ENCODE data around the gene KCNH8.

Gene KCNH8

DNA sequence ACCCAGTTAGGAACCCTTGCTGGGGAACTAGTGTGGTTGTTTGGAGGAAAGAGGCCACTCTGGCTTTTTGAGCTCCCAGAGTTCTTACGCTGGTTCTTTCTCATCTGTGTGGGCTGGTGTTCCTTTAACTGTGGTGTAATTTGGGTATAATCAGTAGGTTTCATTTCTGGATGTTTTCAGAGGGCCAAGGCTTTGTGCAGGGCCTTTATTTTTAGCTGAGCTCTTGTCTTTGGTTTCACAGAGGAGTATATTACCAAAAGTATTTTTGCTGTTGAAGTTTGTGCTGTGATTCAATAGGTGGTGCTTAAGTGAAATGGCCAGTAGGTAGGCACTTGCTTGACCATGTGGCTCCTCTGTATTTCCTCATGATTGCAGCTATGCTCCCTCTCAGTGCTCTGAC lies 357.9 kb downstream of the KCNH8 start:
- ChIA-PET CTCF (interaction anchor here (0.8 to 1.1 kb wide), 5 partner anchors 10 to 360 kb away, joined by 3 to 4 read pairs (median 3); no protein-coding TSS in a partner anchor), POLR2A (no interaction called here)
- TF ChIP-seq, protein P1, sequence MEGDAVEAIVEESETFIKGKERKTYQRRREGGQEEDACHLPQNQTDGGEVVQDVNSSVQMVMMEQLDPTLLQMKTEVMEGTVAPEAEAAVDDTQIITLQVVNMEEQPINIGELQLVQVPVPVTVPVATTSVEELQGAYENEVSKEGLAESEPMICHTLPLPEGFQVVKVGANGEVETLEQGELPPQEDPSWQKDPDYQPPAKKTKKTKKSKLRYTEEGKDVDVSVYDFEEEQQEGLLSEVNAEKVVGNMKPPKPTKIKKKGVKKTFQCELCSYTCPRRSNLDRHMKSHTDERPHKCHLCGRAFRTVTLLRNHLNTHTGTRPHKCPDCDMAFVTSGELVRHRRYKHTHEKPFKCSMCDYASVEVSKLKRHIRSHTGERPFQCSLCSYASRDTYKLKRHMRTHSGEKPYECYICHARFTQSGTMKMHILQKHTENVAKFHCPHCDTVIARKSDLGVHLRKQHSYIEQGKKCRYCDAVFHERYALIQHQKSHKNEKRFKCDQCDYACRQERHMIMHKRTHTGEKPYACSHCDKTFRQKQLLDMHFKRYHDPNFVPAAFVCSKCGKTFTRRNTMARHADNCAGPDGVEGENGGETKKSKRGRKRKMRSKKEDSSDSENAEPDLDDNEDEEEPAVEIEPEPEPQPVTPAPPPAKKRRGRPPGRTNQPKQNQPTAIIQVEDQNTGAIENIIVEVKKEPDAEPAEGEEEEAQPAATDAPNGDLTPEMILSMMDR (IDR thresholded peaks at IDR 0.05; ENCODE audit: control extremely low read depth, extremely low read depth, low read depth, missing control alignments), result no peak
- DNase-seq (ENCODE audit: extremely low spot score), result no peak

DNA sequence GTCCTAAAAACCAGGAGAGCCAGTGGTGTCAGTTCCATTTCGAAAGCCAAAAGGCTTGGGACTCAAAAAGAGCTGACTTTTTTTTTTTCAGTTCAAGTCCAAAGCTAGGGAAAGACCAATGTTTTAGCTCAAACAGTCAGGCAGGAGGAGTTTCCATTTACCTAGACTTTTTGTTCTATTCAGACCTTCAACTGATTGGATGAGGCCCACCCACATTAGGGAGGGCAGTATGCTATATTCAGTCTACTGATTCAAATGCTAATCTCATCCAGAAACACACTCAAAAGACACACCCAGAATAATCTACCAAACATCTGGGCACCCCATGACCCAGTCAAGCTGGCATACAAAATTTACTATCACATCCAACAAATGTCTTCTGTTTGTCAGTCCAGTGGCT lies 374.0 kb downstream of the KCNH8 start:
- TF ChIP-seq, protein P1 (IDR thresholded peaks at IDR 0.05; ENCODE audit: control extremely low read depth, extremely low read depth, low read depth, missing control alignments), result no peak
- ChIA-PET CTCF (interaction anchor here (0.8 to 1.5 kb wide), 4 partner anchors 9 to 40 kb away, joined by 3 read pairs; no protein-coding TSS in a partner anchor), POLR2A (no interaction called here)
- no peak for DNase-seq (ENCODE audit: extremely low spot score)

DNA sequence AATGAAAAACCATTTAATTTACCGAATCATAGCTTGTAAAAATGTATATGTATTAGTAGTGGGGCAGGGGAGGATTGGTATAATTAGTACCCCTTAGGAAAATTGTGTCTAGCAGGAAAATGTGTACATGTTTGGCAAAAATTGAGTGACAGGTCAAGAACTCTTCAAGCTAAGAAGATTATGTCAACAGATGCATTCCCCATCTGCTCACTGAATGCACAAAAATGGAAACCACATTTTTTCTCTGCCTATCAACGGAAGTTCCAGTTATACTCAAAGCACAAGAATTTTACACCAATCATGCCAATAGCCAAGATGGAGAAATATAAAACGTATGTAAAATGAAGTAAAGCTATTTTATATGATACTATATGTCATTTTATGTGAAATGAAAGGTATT lies 377.8 kb downstream of the KCNH8 start:
- CTCF ChIA-PET, result interaction anchor here (0.7 to 1.9 kb wide), 4 partner anchors 8 to 20 kb away, joined by 3 to 8 read pairs (median 4); no protein-coding TSS in a partner anchor
- TF ChIP-seq, protein P1 (IDR thresholded peaks at IDR 0.05; ENCODE audit: control extremely low read depth, extremely low read depth, low read depth, missing control alignments), result no peak
- DNase-seq (ENCODE audit: extremely low spot score), result no peak
- POLR2A ChIA-PET, result no interaction called here

DNA sequence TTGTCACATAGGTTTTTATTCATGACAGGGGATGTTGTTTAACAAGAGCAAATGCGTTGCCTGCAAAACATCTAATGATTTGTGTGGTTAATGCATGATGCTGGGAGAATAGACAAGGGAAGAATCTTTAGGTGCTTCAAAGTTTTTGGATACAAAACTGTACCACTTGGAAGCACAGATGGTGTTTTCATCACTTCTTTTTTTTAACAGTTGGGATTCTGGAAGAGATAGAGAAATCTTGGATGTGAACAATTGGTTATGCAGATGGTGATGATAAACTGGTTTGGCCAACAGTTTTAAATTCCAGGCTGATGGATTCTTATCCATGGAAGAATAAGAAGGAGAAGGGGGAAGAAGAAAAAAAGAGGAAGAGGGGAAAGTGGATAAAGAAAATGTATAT lies 379.4 kb downstream of the KCNH8 start:
- ChIA-PET CTCF (interaction anchor here (0.8 to 1.9 kb wide), 2 partner anchors 10 to 12 kb away, joined by 3 to 8 read pairs; no protein-coding TSS in a partner anchor), POLR2A (no interaction called here)
- TF ChIP-seq, protein P1 (IDR thresholded peaks at IDR 0.05; ENCODE audit: control extremely low read depth, extremely low read depth, low read depth, missing control alignments), result no peak
- DNase-seq (ENCODE audit: extremely low spot score), result no peak

DNA sequence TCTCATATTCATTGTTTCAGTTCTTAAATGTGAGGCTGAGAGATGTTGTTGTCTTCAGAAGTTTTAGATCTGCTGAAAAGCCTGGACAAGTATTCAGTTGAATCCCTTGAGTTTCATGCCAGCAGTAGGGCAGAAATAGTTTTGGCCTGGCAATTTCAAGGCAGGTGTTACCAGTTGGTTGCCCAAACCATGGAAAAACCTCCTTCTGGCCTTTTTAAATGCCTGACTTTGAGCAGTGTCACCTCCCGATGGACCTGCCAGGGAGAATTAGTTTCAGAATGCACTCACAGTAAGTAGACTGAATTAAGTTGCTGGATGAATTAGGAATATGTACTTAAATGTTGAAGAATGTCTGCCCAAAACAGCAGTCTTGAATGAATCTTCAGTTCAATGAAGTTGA lies 383.1 kb downstream of the KCNH8 start:
- POLR2A ChIA-PET, result no interaction called here
- CTCF ChIA-PET, result interaction anchor here (1.5 kb wide), 1 partner anchor 34 kb away, joined by 4 read pairs; no protein-coding TSS in a partner anchor
- TF ChIP-seq, protein P1 (IDR thresholded peaks at IDR 0.05; ENCODE audit: control extremely low read depth, extremely low read depth, low read depth, missing control alignments), result no peak
- no peak for DNase-seq (ENCODE audit: extremely low spot score)

DNA sequence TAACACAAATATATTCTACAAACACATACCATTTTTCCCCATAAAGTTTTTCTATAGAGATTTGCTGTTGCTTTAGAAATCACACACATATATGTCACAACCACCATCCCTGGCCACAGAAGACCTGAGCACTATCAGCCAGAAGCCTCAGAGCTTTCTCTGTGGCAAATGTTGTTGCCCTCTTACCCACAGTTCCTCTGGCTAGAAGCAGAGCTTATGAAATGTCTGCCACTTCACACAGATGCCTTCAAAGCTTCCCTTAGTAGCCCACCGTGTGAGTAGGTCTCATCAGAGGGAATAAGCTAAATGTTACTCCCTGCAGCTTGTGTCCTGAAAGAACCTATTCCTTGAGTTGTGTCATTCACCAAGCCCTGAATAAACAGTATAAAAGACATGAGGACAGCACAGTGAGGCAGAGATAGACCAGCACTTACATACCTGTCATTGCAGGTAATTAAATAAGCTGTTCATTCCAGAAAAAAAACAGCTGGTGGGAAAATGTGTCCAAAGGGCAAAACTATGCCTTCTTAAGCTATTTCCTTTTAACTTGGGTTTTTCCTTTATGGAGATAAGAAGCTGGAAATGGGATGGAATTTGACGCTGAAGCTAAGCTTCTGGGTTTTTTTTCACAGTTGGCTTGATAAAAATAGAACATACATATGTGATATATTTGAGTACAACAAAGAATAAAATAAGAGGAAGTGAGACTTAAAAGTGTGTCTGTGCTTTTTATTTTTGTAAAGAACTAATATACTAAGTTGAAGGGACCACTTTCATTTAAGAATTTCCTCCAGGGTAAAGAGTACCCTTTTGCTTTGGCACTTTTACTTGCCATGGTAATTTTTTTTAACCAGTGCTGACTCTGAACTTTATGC lies 391.4 kb downstream of the KCNH8 start:
- TF ChIP-seq, protein P1 (IDR thresholded peaks at IDR 0.05; ENCODE audit: control extremely low read depth, extremely low read depth, low read depth, missing control alignments), result no peak
- ChIA-PET POLR2A (no interaction called here), CTCF (interaction anchor here (0.9 to 2.5 kb wide), 10 partner anchors 10 to 191 kb away, joined by 3 to 10 read pairs (median 4); no protein-coding TSS in a partner anchor)
- DNase-seq (ENCODE audit: extremely low spot score), result peak; percentile 18

Measured in GM10248 (cell line).